HG03108 (cell line): ENCODE results near the gene DNMT3B.

Source experiments
- ATAC-seq: cut with Tn5 transposase; IDR thresholded peaks from one replicate; pipeline ENCODE4 v1.9.1; 2021; ENCODE audit warnings: moderate library complexity; ENCODE audit not compliant: unreplicated experiment

The DNMT3B gene

GRCh38 chr20:32849577-32849976 is 87.4 kb downstream of the DNMT3B start:
- no peak for ATAC-seq

- no peak for ATAC-seq
Measured at GRCh38 chr20:32855387-32855786, 93.2 kb downstream of the DNMT3B start.

GRCh38 chr20:32858189-32858588 is 96.0 kb downstream of the DNMT3B start:
- ATAC-seq = no peak
